Stromal cell of bone marrow (primary cell): ENCODE results near the gene ALG2.

Source experiments
- DNase-seq: peaks from one replicate; pipeline ENCODE4 v3.0.0-alpha.2; 2012; ENCODE audit warnings: low read depth

The ALG2 gene

GRCh38 chr9:99172124-99173091 lies 49.3 kb downstream of the ALG2 start:
- DNase-seq, result no peak

GRCh38 chr9:99171225-99172123 lies 50.3 kb downstream of the ALG2 start:
- DNase-seq, result no peak

- DNase-seq, result no peak
Measured at GRCh38 chr9:99169982-99170761, 51.6 kb downstream of the ALG2 start.

GRCh38 chr9:99169086-99169485 lies 52.7 kb downstream of the ALG2 start:
- no peak for DNase-seq

- DNase-seq, result no peak
Measured at GRCh38 chr9:99167694-99168093, 54.0 kb downstream of the ALG2 start.

- DNase-seq, result no peak
Measured at GRCh38 chr9:99167119-99167518, 54.6 kb downstream of the ALG2 start.
